OCI-LY1 (cell line): ENCODE data around the gene CFAP77.

Experiments
- EZH2 ChIP-seq: fragments of 200-600 bp; sonication (generic), shearing (Covaris generic); IDR thresholded peaks from 2 replicates; pipeline ENCODE4 v1.8.0; 2017; ENCODE audit warnings: borderline replicate concordance, mixed run types, mild to moderate bottlenecking, antibody characterized with exemption, low read length, moderate library complexity, mixed read lengths
- TF ChIP-seq, protein P1 (sequence below): fragments of 200-600 bp; sonication (generic), shearing (Covaris generic); IDR thresholded peaks from 2 replicates; pipeline ENCODE4 v1.5.1; 2017; ENCODE audit warnings: mild to moderate bottlenecking, antibody characterized with exemption, low read length, moderate library complexity, mixed read lengths

DNA sequence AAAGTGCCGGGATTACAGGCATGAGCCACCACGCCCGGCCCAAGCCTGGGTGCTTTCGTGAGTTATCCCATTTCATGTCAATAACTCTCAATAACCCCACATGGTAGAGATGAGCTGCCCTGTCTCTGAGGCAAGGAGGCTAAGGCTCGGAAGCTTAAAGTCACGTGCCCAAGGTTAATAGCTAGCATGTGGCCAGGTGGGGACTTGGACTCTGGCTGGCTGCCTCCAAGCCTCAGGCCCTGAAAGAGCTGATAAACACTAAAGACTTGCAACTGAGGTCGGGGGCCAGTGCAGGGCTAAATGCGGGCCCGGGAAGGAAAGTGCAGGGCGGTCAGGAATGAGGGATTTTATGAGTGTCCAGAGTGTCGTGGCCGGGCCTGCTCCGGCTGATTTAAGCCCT lies 141.5 kb downstream of the CFAP77 start:
- TF ChIP-seq, protein P1, sequence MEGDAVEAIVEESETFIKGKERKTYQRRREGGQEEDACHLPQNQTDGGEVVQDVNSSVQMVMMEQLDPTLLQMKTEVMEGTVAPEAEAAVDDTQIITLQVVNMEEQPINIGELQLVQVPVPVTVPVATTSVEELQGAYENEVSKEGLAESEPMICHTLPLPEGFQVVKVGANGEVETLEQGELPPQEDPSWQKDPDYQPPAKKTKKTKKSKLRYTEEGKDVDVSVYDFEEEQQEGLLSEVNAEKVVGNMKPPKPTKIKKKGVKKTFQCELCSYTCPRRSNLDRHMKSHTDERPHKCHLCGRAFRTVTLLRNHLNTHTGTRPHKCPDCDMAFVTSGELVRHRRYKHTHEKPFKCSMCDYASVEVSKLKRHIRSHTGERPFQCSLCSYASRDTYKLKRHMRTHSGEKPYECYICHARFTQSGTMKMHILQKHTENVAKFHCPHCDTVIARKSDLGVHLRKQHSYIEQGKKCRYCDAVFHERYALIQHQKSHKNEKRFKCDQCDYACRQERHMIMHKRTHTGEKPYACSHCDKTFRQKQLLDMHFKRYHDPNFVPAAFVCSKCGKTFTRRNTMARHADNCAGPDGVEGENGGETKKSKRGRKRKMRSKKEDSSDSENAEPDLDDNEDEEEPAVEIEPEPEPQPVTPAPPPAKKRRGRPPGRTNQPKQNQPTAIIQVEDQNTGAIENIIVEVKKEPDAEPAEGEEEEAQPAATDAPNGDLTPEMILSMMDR, result no peak
- no peak for TF ChIP-seq EZH2
